ENCODE data around the gene TGFBI.

Gene TGFBI

GRCh38 chr5:136033234-136033633, 4.4 kb downstream of the TGFBI start:
- H3K27ac ChIP-seq (ENCODE audit: poor library complexity, severe bottlenecking): peak overlapping the region; percentile 95
- no peak overlapping the region for H3K4me3 ChIP-seq (ENCODE audit: severe bottlenecking)
- H3K36me3 ChIP-seq (ENCODE audit: low read depth): peaks cover 79% of the 10 kb centered on the region
- no peaks in the 10 kb centered on the region for H3K9me3 ChIP-seq (ENCODE audit: severe bottlenecking)
- ATAC-seq (ENCODE audit: low read depth) (no peak), DNase-seq (ENCODE audit: low spot score) (no peak)
- H3K4me1 ChIP-seq (ENCODE audit: insufficient read depth, poor library complexity, severe bottlenecking): peaks cover 76% of the 10 kb centered on the region
- H3K27me3 ChIP-seq (ENCODE audit: insufficient read depth, poor library complexity, severe bottlenecking): no peaks in the 10 kb centered on the region
- TF ChIP-seq CTCF (IDR thresholded peaks at IDR 0.05; ENCODE audit: poor library complexity, severe bottlenecking): no peak

- ATAC-seq (ENCODE audit: low read depth): peak; percentile 38
- Histone ChIP-seq H3K9me3 (ENCODE audit: severe bottlenecking) (no peaks in the 10 kb centered on the region), H3K4me1 (ENCODE audit: insufficient read depth, poor library complexity, severe bottlenecking) (peaks cover 72% of the 10 kb centered on the region), H3K27ac (ENCODE audit: poor library complexity, severe bottlenecking) (peak overlapping the region; percentile 95), H3K27me3 (ENCODE audit: insufficient read depth, poor library complexity, severe bottlenecking) (no peaks in the 10 kb centered on the region), H3K36me3 (ENCODE audit: low read depth) (peaks cover 85% of the 10 kb centered on the region), H3K4me3 (ENCODE audit: severe bottlenecking) (no peak overlapping the region)
- peak; percentile 91 for DNase-seq (ENCODE audit: low spot score)
- no peak for TF ChIP-seq CTCF (IDR thresholded peaks at IDR 0.05; ENCODE audit: poor library complexity, severe bottlenecking)
These were observed 5.1 kb downstream of the TGFBI start for GRCh38 chr5:136033848-136034247.

GRCh38 chr5:136034492-136034891, 5.7 kb downstream of the TGFBI start:
- DNase-seq (ENCODE audit: low spot score) (peak; percentile 19), ATAC-seq (ENCODE audit: low read depth) (no peak)
- peaks cover 72% of the 10 kb centered on the region for H3K4me1 ChIP-seq (ENCODE audit: insufficient read depth, poor library complexity, severe bottlenecking)
- no peaks in the 10 kb centered on the region for H3K9me3 ChIP-seq (ENCODE audit: severe bottlenecking)
- H3K4me3 ChIP-seq (ENCODE audit: severe bottlenecking): no peak overlapping the region
- no peak for TF ChIP-seq CTCF (IDR thresholded peaks at IDR 0.05; ENCODE audit: poor library complexity, severe bottlenecking)
- no peaks in the 10 kb centered on the region for H3K27me3 ChIP-seq (ENCODE audit: insufficient read depth, poor library complexity, severe bottlenecking)
- peaks cover 92% of the 10 kb centered on the region for H3K36me3 ChIP-seq (ENCODE audit: low read depth)
- H3K27ac ChIP-seq (ENCODE audit: poor library complexity, severe bottlenecking): peak overlapping the region; percentile 95

GRCh38 chr5:136034984-136035383, 6.2 kb downstream of the TGFBI start:
- DNase-seq (ENCODE audit: low spot score) (peak; percentile 31), ATAC-seq (ENCODE audit: low read depth) (no peak)
- Histone ChIP-seq H3K27me3 (ENCODE audit: insufficient read depth, poor library complexity, severe bottlenecking) (no peaks in the 10 kb centered on the region), H3K4me3 (ENCODE audit: severe bottlenecking) (no peak overlapping the region), H3K36me3 (ENCODE audit: low read depth) (peaks cover 93% of the 10 kb centered on the region), H3K27ac (ENCODE audit: poor library complexity, severe bottlenecking) (peak overlapping the region; percentile 95), H3K4me1 (ENCODE audit: insufficient read depth, poor library complexity, severe bottlenecking) (peaks cover 71% of the 10 kb centered on the region), H3K9me3 (ENCODE audit: severe bottlenecking) (no peaks in the 10 kb centered on the region)
- no peak for TF ChIP-seq CTCF (IDR thresholded peaks at IDR 0.05; ENCODE audit: poor library complexity, severe bottlenecking)

- Histone ChIP-seq H3K36me3 (ENCODE audit: low read depth) (peaks cover 96% of the 10 kb centered on the region), H3K27me3 (ENCODE audit: insufficient read depth, poor library complexity, severe bottlenecking) (no peaks in the 10 kb centered on the region), H3K4me3 (ENCODE audit: severe bottlenecking) (no peak overlapping the region), H3K4me1 (ENCODE audit: insufficient read depth, poor library complexity, severe bottlenecking) (peaks cover 64% of the 10 kb centered on the region), H3K27ac (ENCODE audit: poor library complexity, severe bottlenecking) (peak overlapping the region; percentile 95), H3K9me3 (ENCODE audit: severe bottlenecking) (no peaks in the 10 kb centered on the region)
- no peak for ATAC-seq (ENCODE audit: low read depth)
- no peak for TF ChIP-seq CTCF (IDR thresholded peaks at IDR 0.05; ENCODE audit: poor library complexity, severe bottlenecking)
- DNase-seq (ENCODE audit: low spot score): peak; percentile 32
These were observed 7.0 kb downstream of the TGFBI start for GRCh38 chr5:136035837-136036236.
